HG02759 (cell line): ENCODE results near the gene C11orf42.

ENCODE experiments used
- ATAC-seq: cut with Tn5 transposase; IDR thresholded peaks from one replicate; pipeline ENCODE4 v1.9.1; 2021; ENCODE audit warnings: mild to moderate bottlenecking, moderate library complexity; ENCODE audit not compliant: unreplicated experiment

Gene C11orf42

GRCh38 chr11:6251990-6252473 is 46.7 kb downstream of the C11orf42 start:
- ATAC-seq: no peak

- peak; percentile 74 for ATAC-seq
These were observed 47.8 kb downstream of the C11orf42 start for GRCh38 chr11:6253197-6253596.

GRCh38 chr11:6258141-6258540 is 52.8 kb downstream of the C11orf42 start:
- ATAC-seq: no peak

- ATAC-seq: no peak
These were observed 53.3 kb downstream of the C11orf42 start for GRCh38 chr11:6258571-6259081.

- no peak for ATAC-seq
These were observed 54.9 kb downstream of the C11orf42 start for GRCh38 chr11:6260207-6260726.
